Activated CD4-positive, alpha-beta memory T cell treated with anti-CD3 and anti-CD28 coated beads, Interleukin-2, amount 10 ng/mL, durations not matched to agents 7 days and 5 days (primary cell): ENCODE results near the gene TNFSF15. TPM values are rescaled to one million over a fixed set of nuclear protein-coding genes. Genes with fewer than 3 reads are reported as not detected.

Source experiments
- CTCF ChIA-PET: fragments of 350-600 bp; sonication (Branson Sonifier 250); formaldehyde crosslinking; loops from one replicate; lab custom pipeline; 2021; ENCODE audit warnings: antibody characterized with exemption, inconsistent platforms; lab: Charles Lee
- POLR2A ChIA-PET: fragments of 350-600 bp; sonication (Branson Sonifier 250); formaldehyde crosslinking; loops from one replicate; lab custom pipeline; 2021; ENCODE audit warnings: antibody characterized with exemption; lab: Charles Lee
- DNase-seq: peaks from one replicate; pipeline ENCODE4 v3.0.0-alpha.2; 2020
- H3K27ac Mint-ChIP-seq: one replicate; pipeline ENCODE4 v1.8.0; 2021; ENCODE audit warnings: mild to moderate bottlenecking, mixed read lengths
- H3K27me3 Mint-ChIP-seq: one replicate; pipeline ENCODE4 v1.8.0; 2021; ENCODE audit warnings: mixed read lengths
- H3K36me3 Mint-ChIP-seq: one replicate; pipeline ENCODE4 v1.8.0; 2021; ENCODE audit warnings: low read depth, mixed read lengths
- H3K4me1 Mint-ChIP-seq: one replicate; pipeline ENCODE4 v1.8.0; 2021; ENCODE audit warnings: mixed read lengths
- H3K4me3 Mint-ChIP-seq: one replicate; pipeline ENCODE4 v1.8.0; 2021; ENCODE audit warnings: mild to moderate bottlenecking, mixed read lengths
- H3K9me3 Mint-ChIP-seq: one replicate; pipeline ENCODE4 v1.8.0; 2021; ENCODE audit warnings: mixed read lengths
- total RNA-seq, 2 experiments: library from RNA; stranded (reverse); gene quantifications; one replicate each; pipeline ENCODE4 v1.2.3, GENCODE V29; 2021

The TNFSF15 gene
- total RNA-seq, 2 experiments from 2014 or later: 0.03 TPM

DNA sequence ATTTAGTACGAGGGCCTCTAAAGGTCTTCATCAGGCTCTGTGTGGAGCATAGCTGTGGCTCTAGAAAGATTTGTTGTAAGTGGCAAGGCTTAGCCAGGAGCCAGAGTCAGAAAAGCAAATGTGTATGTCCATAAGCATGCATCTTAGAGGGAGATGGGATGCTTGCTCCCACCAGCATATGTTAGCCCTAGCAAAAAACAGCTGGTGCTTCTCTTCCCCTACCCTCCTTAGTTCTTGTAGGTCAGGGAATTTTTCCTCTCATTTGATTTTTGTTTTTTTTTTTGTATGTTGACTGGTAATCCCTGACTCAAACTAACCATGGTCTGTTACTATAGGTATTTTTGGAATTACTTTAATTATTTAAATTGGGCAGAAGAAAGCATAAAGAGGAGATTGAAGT is 7.7 kb downstream of the TNFSF15 start:
- no peaks in the 10 kb centered on the region for H3K9me3 Mint-ChIP-seq
- no peak overlapping the region for H3K27ac Mint-ChIP-seq
- ChIA-PET CTCF (no interaction called here), POLR2A (no interaction called here)
- no peaks in the 10 kb centered on the region for H3K4me1 Mint-ChIP-seq
- H3K27me3 Mint-ChIP-seq: peaks cover 22% of the 10 kb centered on the region
- H3K36me3 Mint-ChIP-seq: no peaks in the 10 kb centered on the region
- H3K4me3 Mint-ChIP-seq: no peak overlapping the region
- DNase-seq: no peak

DNA sequence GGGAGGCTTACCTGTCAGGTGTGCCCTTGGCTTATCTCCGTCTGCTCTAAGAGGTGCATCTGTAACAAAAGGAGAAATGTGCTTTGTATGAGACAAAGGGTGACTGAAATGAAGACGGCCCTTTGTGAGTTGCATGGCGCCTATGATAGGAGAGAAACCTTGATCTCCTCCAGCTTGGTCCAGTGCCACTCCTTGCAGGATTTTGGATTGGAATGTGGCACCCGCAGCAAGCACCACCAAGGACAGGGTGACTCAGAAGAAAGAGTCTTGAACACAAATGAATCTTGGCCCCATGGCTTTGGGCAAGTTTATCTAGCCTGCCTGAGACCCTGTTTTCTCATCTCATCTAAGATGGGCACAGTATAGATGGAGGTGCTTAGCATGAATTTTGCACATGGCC is 13.4 kb downstream of the TNFSF15 start:
- Mint-ChIP-seq H3K4me1 (no peaks in the 10 kb centered on the region), H3K27ac (no peak overlapping the region), H3K9me3 (no peaks in the 10 kb centered on the region), H3K36me3 (no peaks in the 10 kb centered on the region), H3K4me3 (no peak overlapping the region), H3K27me3 (peaks cover 11% of the 10 kb centered on the region)
- no peak for DNase-seq
- CTCF ChIA-PET: no interaction called here
- POLR2A ChIA-PET: no interaction called here

DNA sequence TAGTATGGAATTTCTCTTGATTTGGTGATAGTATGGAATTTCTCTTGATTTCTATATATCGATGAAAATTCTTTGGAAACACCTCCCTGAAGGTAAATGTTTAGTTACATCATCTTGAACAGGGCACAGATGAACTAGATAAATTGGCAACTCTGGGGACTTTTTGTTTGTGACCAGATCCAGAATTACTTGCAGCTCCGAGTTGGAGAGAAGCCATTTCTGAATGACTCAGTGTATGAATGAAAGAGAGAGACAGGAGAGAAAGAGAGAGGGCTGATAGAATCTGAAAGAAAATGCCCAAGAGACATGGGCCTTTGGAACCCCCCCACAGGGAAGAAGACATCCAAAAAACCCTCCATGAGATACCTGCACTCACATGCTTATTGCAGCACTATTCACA is 14.1 kb downstream of the TNFSF15 start:
- POLR2A ChIA-PET: no interaction called here
- CTCF ChIA-PET: no interaction called here
- no peak for DNase-seq
- Mint-ChIP-seq H3K4me3 (no peak overlapping the region), H3K27me3 (peaks cover 11% of the 10 kb centered on the region), H3K4me1 (no peaks in the 10 kb centered on the region), H3K27ac (no peak overlapping the region), H3K36me3 (no peaks in the 10 kb centered on the region), H3K9me3 (no peaks in the 10 kb centered on the region)

GRCh38 chr9:114791312-114791711 is 14.5 kb downstream of the TNFSF15 start:
- Mint-ChIP-seq H3K4me1 (no peaks in the 10 kb centered on the region), H3K27ac (no peak overlapping the region), H3K4me3 (no peak overlapping the region), H3K36me3 (no peaks in the 10 kb centered on the region), H3K9me3 (no peaks in the 10 kb centered on the region), H3K27me3 (peaks cover 11% of the 10 kb centered on the region)
- POLR2A ChIA-PET: no interaction called here
- CTCF ChIA-PET: no interaction called here
- DNase-seq: no peak

DNA sequence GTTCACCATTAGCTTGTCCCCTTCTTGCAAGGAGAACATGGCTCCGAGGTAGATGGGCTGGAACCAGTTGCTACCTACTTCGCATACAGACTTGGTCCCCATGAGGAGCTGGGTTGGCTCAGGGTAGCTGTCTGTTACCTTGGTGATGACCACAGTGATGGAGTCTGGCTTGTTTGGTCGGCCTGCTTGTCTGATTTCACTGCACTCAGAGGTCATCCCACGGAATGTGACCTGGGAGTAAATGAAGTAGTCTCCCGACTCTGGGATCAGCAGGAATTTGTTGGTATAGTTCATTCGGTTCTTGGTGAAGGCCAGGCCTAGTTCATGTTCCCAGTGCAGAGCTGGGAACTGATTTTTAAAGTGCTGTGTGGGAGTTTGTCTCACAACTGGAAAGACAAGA is 15.3 kb downstream of the TNFSF15 start:
- ChIA-PET CTCF (no interaction called here), POLR2A (no interaction called here)
- H3K27ac Mint-ChIP-seq: no peak overlapping the region

GRCh38 chr9:114789006-114789405 is 16.8 kb downstream of the TNFSF15 start:
- DNase-seq: no peak
- no peaks in the 10 kb centered on the region for H3K36me3 Mint-ChIP-seq
- ChIA-PET CTCF (no interaction called here), POLR2A (no interaction called here)
- no peak overlapping the region for H3K4me3 Mint-ChIP-seq
- no peak overlapping the region for H3K27ac Mint-ChIP-seq
- peaks cover 15% of the 10 kb centered on the region for H3K27me3 Mint-ChIP-seq
- H3K4me1 Mint-ChIP-seq: no peaks in the 10 kb centered on the region
- H3K9me3 Mint-ChIP-seq: no peaks in the 10 kb centered on the region

More for the DNA sequence above, 15.3 kb downstream of the TNFSF15 start:
- Mint-ChIP-seq H3K9me3 (no peaks in the 10 kb centered on the region), H3K36me3 (no peaks in the 10 kb centered on the region), H3K4me3 (no peak overlapping the region), H3K27me3 (peaks cover 14% of the 10 kb centered on the region), H3K4me1 (no peaks in the 10 kb centered on the region)
- DNase-seq: no peak

DNA sequence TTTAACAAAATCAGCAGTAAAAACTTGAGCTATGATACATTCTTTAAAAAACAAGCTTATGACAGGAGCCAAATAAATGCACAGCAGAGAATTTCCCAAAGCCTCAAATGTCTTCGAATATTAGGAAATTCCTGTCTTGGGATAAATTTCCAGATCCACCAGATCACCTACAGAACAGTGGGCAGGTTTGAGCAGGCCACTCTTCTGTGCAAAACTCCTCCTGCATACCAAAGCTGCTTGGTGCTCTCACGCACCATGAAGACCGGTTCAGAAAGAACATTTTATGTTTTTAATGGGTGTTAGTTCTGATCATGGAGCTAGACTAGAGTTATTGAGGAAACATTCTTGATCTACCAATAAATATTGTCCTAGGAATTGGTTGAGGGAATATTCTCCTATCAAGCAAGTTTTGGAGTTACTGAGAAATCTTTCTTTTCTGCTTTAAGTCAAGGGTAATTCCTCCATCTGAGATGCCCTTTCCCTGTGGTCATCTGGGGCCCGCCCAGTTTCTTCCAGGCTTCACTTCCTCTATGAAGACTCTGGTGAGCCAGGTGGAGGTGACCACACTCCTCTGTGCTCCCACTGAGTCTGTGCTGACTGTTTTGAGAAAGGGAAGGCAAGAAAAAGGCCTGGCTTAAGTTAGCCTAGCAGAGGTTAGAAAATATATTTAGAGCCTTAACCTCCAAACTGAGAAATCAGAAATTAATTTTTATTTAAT is 17.9 kb downstream of the TNFSF15 start:
- Mint-ChIP-seq H3K36me3 (no peaks in the 10 kb centered on the region), H3K27ac (no peak overlapping the region), H3K27me3 (peaks cover 20% of the 10 kb centered on the region), H3K4me3 (no peak overlapping the region), H3K9me3 (peaks cover 2% of the 10 kb centered on the region), H3K4me1 (no peaks in the 10 kb centered on the region)
- ChIA-PET CTCF (no interaction called here), POLR2A (no interaction called here)
- no peak for DNase-seq

GRCh38 chr9:114787214-114787613 is 18.6 kb downstream of the TNFSF15 start:
- DNase-seq: no peak
- peaks cover 20% of the 10 kb centered on the region for H3K27me3 Mint-ChIP-seq

GRCh38 chr9:114785866-114786650 is 19.8 kb downstream of the TNFSF15 start:
- peaks cover 24% of the 10 kb centered on the region for H3K27me3 Mint-ChIP-seq
- H3K9me3 Mint-ChIP-seq: peaks cover 2% of the 10 kb centered on the region
- POLR2A ChIA-PET: no interaction called here
- DNase-seq: no peak
- no peaks in the 10 kb centered on the region for H3K4me1 Mint-ChIP-seq
- no peak overlapping the region for H3K27ac Mint-ChIP-seq
- H3K4me3 Mint-ChIP-seq: no peak overlapping the region
- peaks cover 2% of the 10 kb centered on the region for H3K36me3 Mint-ChIP-seq
- CTCF ChIA-PET: no interaction called here

More at GRCh38 chr9:114787214-114787613, 18.6 kb downstream of the TNFSF15 start:
- H3K27ac Mint-ChIP-seq: no peak overlapping the region
- POLR2A ChIA-PET: no interaction called here
- CTCF ChIA-PET: no interaction called here
- peaks cover 2% of the 10 kb centered on the region for H3K9me3 Mint-ChIP-seq
- no peaks in the 10 kb centered on the region for H3K36me3 Mint-ChIP-seq
- H3K4me3 Mint-ChIP-seq: no peak overlapping the region
- H3K4me1 Mint-ChIP-seq: no peaks in the 10 kb centered on the region

GRCh38 chr9:114784721-114785279 is 21.0 kb downstream of the TNFSF15 start:
- peaks cover 2% of the 10 kb centered on the region for H3K36me3 Mint-ChIP-seq
- H3K4me1 Mint-ChIP-seq: no peaks in the 10 kb centered on the region
- H3K9me3 Mint-ChIP-seq: peaks cover 2% of the 10 kb centered on the region
- no peak overlapping the region for H3K4me3 Mint-ChIP-seq
- peaks cover 29% of the 10 kb centered on the region for H3K27me3 Mint-ChIP-seq
- POLR2A ChIA-PET: no interaction called here
- CTCF ChIA-PET: no interaction called here
- no peak for DNase-seq
- H3K27ac Mint-ChIP-seq: no peak overlapping the region

- Mint-ChIP-seq H3K4me1 (no peaks in the 10 kb centered on the region), H3K36me3 (peaks cover 2% of the 10 kb centered on the region), H3K4me3 (no peak overlapping the region), H3K27me3 (peaks cover 44% of the 10 kb centered on the region), H3K27ac (no peak overlapping the region), H3K9me3 (peaks cover 2% of the 10 kb centered on the region)
- ChIA-PET CTCF (interaction anchor here (1.1 kb wide), 1 partner anchor 129 kb away, joined by 3 read pairs; no protein-coding TSS in a partner anchor), POLR2A (no interaction called here)
- no peak for DNase-seq
Observed at GRCh38 chr9:114782586-114782985, 23.3 kb downstream of the TNFSF15 start.

GRCh38 chr9:114779352-114779845 is 26.4 kb downstream of the TNFSF15 start:
- no peak for DNase-seq
- peaks cover 2% of the 10 kb centered on the region for H3K9me3 Mint-ChIP-seq
- ChIA-PET POLR2A (no interaction called here), CTCF (no interaction called here)
- peaks cover 2% of the 10 kb centered on the region for H3K36me3 Mint-ChIP-seq
- H3K27me3 Mint-ChIP-seq: peaks cover 42% of the 10 kb centered on the region
- no peak overlapping the region for H3K27ac Mint-ChIP-seq
- peaks cover 18% of the 10 kb centered on the region for H3K4me1 Mint-ChIP-seq
- H3K4me3 Mint-ChIP-seq: no peak overlapping the region

- DNase-seq: no peak
- POLR2A ChIA-PET: no interaction called here
- Mint-ChIP-seq H3K27ac (no peak overlapping the region), H3K4me1 (peaks cover 21% of the 10 kb centered on the region), H3K27me3 (peaks cover 39% of the 10 kb centered on the region), H3K36me3 (peaks cover 2% of the 10 kb centered on the region), H3K4me3 (no peak overlapping the region), H3K9me3 (no peaks in the 10 kb centered on the region)
- CTCF ChIA-PET: no interaction called here
Observed at GRCh38 chr9:114777821-114778609, 27.8 kb downstream of the TNFSF15 start.
